ENCODE results near the gene USP50.
A peak's percentile ranks its signal among the peaks of the same experiment; 100 is the strongest.

The USP50 gene

DNA sequence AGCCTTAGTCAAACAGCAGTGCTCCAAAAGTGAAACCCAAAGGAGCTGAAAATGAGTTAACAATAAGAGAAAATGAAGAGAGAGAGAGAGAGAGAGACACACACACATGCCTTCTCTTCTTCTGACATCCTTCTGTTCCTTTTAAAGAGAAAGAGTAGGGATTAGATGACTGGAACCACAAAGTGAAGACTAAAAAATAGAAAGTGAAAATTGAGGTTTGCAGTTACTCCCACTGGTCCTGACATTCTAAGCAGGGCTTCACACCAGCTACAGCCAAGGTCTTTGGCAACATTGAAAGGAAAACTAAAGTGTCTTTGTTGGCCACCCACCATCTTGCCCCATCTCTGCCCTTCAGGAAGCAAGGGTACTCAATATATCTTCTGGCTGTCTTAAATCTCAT lies 59.2 kb downstream of the USP50 start:
- ATAC-seq (ENCODE audit: low read depth) (no peak), DNase-seq (ENCODE audit: low spot score in 2 of 2) (no peak)
- Mint-ChIP-seq H3K4me3 (no peak overlapping the region), H3K4me1 (peaks cover 6% of the 10 kb centered on the region), H3K27me3 (no peaks in the 10 kb centered on the region), H3K9me3 (no peaks in the 10 kb centered on the region), H3K27ac (peak overlapping the region; percentile 59), H3K36me3 (peaks cover 28% of the 10 kb centered on the region)

DNA sequence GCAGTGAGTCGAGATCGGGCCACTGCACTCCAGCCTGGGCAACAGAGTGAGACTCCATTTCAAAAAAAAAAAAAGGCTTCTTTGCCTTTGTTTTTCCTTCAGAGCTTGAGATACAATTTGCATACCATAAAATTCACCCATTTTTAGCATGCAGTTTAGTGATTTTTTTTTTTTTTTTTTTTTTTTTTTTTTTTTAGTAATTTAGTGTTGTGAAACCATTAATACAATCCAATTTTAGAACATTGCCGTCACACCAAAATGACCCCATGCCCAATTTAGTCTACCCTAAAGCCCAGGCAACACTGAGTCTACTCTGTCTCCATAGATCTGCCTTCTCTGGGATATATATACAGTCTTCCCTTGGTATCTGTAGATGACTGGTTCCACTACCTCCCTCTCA lies 61.1 kb downstream of the USP50 start:
- Mint-ChIP-seq H3K36me3 (peaks cover 30% of the 10 kb centered on the region), H3K9me3 (no peaks in the 10 kb centered on the region), H3K4me3 (no peak overlapping the region), H3K4me1 (peaks cover 16% of the 10 kb centered on the region), H3K27me3 (no peaks in the 10 kb centered on the region), H3K27ac (no peak overlapping the region)
- no peak for ATAC-seq (ENCODE audit: low read depth)
- DNase-seq (ENCODE audit: low spot score in 2 of 2), result no peak

DNA sequence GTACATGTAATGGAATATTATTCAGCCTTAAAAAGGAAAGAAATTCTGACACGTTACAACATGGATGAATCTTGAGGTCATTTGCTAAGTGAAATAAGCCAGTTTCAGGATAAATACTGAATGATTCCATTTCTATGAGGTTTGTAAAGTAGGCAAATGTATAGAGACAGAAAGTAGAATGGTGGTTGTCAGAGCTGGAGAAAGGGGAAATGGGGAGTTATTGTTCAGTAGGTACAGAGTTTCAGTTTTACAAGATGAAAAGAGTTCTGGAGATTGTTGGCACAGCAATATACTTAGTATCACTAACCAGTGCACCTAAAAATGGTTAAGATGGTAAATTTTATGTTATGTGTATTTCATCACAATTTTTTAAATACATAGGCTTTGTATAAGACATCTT lies 61.7 kb downstream of the USP50 start:
- Mint-ChIP-seq H3K4me1 (peaks cover 16% of the 10 kb centered on the region), H3K9me3 (no peaks in the 10 kb centered on the region), H3K36me3 (peaks cover 28% of the 10 kb centered on the region), H3K4me3 (peak overlapping the region; percentile 0), H3K27ac (no peak overlapping the region), H3K27me3 (no peaks in the 10 kb centered on the region)
- ATAC-seq (ENCODE audit: low read depth) (peak; percentile 65), DNase-seq (ENCODE audit: low spot score in 2 of 2) (no peak)

DNA sequence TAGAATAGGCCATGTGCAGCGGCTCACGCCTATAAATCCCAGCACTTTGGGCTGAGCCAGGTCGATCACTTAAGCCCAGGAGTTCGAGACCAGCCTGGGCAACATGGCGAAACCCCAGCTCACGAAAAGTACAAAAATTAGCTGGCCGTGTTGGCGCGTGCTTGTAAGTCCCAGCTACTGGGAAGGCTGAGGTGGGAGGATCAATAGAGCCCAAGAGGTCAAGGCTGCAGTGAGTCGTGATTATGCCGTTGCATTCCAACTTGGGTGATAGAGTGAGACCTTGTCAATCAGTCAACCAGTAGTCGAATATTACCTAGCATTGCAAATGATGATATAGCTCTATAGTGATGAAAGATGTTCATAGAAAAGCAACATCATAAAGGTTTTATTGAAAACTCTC lies 70.3 kb downstream of the USP50 start:
- Mint-ChIP-seq H3K4me3 (no peak overlapping the region), H3K9me3 (no peaks in the 10 kb centered on the region), H3K27ac (no peak overlapping the region), H3K27me3 (no peaks in the 10 kb centered on the region), H3K4me1 (peaks cover 7% of the 10 kb centered on the region), H3K36me3 (peaks cover 29% of the 10 kb centered on the region)
- ATAC-seq (ENCODE audit: low read depth) (no peak), DNase-seq (ENCODE audit: low spot score in 2 of 2) (no peak)

- ATAC-seq (ENCODE audit: low read depth), result no peak
- no peak overlapping the region for H3K4me3 Mint-ChIP-seq
- no peak for DNase-seq (ENCODE audit: low spot score in 2 of 2)
Observed at GRCh38 chr15:50471072-50471471, 75.4 kb downstream of the USP50 start.

GRCh38 chr15:50463423-50464358 lies 82.8 kb downstream of the USP50 start:
- H3K9me3 Mint-ChIP-seq, result no peaks in the 10 kb centered on the region
- ATAC-seq (ENCODE audit: low read depth) (no peak), DNase-seq (ENCODE audit: low spot score in 2 of 2) (no peak)
- no peaks in the 10 kb centered on the region for H3K27me3 Mint-ChIP-seq
- H3K4me3 Mint-ChIP-seq, result no peak overlapping the region
- peaks cover 18% of the 10 kb centered on the region for H3K36me3 Mint-ChIP-seq
- H3K27ac Mint-ChIP-seq, result peak overlapping the region; percentile 84
- peaks cover 5% of the 10 kb centered on the region for H3K4me1 Mint-ChIP-seq

More at GRCh38 chr15:50471072-50471471, 75.4 kb downstream of the USP50 start:
- H3K36me3 Mint-ChIP-seq, result peaks cover 24% of the 10 kb centered on the region
- no peaks in the 10 kb centered on the region for H3K27me3 Mint-ChIP-seq
- H3K9me3 Mint-ChIP-seq, result no peaks in the 10 kb centered on the region
- no peak overlapping the region for H3K27ac Mint-ChIP-seq
- H3K4me1 Mint-ChIP-seq, result peaks cover 3% of the 10 kb centered on the region

- H3K27me3 Mint-ChIP-seq, result no peaks in the 10 kb centered on the region
- no peaks in the 10 kb centered on the region for H3K9me3 Mint-ChIP-seq
- no peak overlapping the region for H3K4me3 Mint-ChIP-seq
- H3K36me3 Mint-ChIP-seq, result peaks cover 28% of the 10 kb centered on the region
- peaks cover 12% of the 10 kb centered on the region for H3K4me1 Mint-ChIP-seq
- ATAC-seq (ENCODE audit: low read depth) (peak; percentile 52), DNase-seq (ENCODE audit: low spot score in 2 of 2) (no peak)
- peak overlapping the region; percentile 43 for H3K27ac Mint-ChIP-seq
Observed at GRCh38 chr15:50458348-50459112, 87.9 kb downstream of the USP50 start.

DNA sequence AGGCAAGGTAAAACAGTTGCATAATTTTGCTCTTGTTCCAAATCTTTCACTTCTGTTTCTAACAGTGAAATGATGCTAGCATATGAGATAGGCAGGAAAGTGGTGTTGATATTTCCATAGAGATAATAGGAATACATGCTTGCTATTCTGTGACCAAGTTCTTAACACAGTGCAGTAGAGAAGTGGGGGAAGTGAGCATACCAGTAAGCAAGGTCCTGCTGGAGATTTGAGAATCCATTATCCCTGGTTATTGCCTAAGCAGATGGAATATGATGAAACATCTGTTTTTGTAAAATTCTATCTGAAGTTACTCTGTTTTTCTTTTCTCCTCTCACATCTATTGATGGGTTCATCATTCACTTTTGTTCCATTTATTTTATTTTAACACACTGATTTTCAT lies 93.5 kb downstream of the USP50 start:
- H3K27me3 Mint-ChIP-seq, result no peaks in the 10 kb centered on the region
- no peak for DNase-seq (ENCODE audit: low spot score in 2 of 2)
- peaks cover 27% of the 10 kb centered on the region for H3K36me3 Mint-ChIP-seq
- no peaks in the 10 kb centered on the region for H3K9me3 Mint-ChIP-seq
- H3K4me3 Mint-ChIP-seq, result no peak overlapping the region
- peaks cover 15% of the 10 kb centered on the region for H3K4me1 Mint-ChIP-seq
- ATAC-seq (ENCODE audit: low read depth), result no peak
- H3K27ac Mint-ChIP-seq, result peak overlapping the region; percentile 64
